Measurements from ENCODE around the gene TAF1D. TPM values are rescaled to one million over a fixed set of nuclear protein-coding genes. Genes with fewer than 3 reads are reported as not detected.
A peak's percentile ranks its signal among the peaks of the same experiment; 100 is the strongest.

Gene TAF1D
- total RNA-seq, 1 experiment from 2014 or later, result 158 TPM

- Histone ChIP-seq H3K9me2 (ENCODE audit: insufficient read depth) (no peaks in the 10 kb centered on the region), H3K4me1 (replicated peaks; ENCODE audit: insufficient read depth) (peaks cover 30% of the 10 kb centered on the region), H3K27ac (peak within 1 kb of the TSS; percentile 82), H3K4me2 (peak within 1 kb of the TSS; percentile 88), H4K20me1 (ENCODE audit: insufficient read depth) (peaks cover 45% of the 10 kb centered on the region), H3F3A (ENCODE audit: insufficient read depth, low read depth) (no peaks in the 10 kb centered on the region), H3K9me3 (ENCODE audit: insufficient read depth, low read depth) (no peaks in the 10 kb centered on the region), H3K36me3 (ENCODE audit: low read depth) (peaks cover 23% of the 10 kb centered on the region), H3K27me3 (ENCODE audit: insufficient read depth, low read depth) (no peaks in the 10 kb centered on the region), H2AFZ (peak within 1 kb of the TSS; percentile 89), H3K4me3 (peak within 1 kb of the TSS; percentile 91), H3K79me2 (ENCODE audit: low read depth) (peaks cover 57% of the 10 kb centered on the region)
- TSS peak; percentile 53 for BruUV-seq (replicated peaks)
- DNase-seq, result peak; percentile 85 to 90
- ChIA-PET POLR2A (ENCODE audit: unreplicated experiment) (interaction anchor here (0.5 to 1.0 kb wide), 5 partner anchors 42 to 1306 kb away, joined by 3 to 13 read pairs (median 12); partner anchors contain the start of genes C11orf54, ENDOD1 and TAF1D), CTCF (interaction anchor here (0.6 to 1.3 kb wide), 4 partner anchors 27 to 67 kb away, joined by 3 to 9 read pairs (median 3); partner anchors contain the start of genes C11orf54 and TAF1D)
- intact Hi-C loops (cut with micrococcal nuclease; ENCODE audit: unreplicated experiment), result loop anchor here (1.0 kb wide), 1 partner anchor 44 kb away; no protein-coding TSS in a partner anchor
- TF ChIP-seq CTCF (conservative IDR thresholded peaks at IDR 0.05), result peak; percentile 53; the same call in 1 of the 2 replicates
- TF ChIP-seq EZH2 (IDR thresholded peaks at IDR 0.05; ENCODE audit: low read depth), result no peak
These were observed 43.0 kb upstream of the TAF1D start, which contains the start of gene MED17 for GRCh38 chr11:93784145-93784934. Gene MED17 (plus strand): TSS chr11:93784282. CDS start chr11:93784514, 232 bp downstream.

- peaks cover 52% of the 10 kb centered on the region for H3K79me2 ChIP-seq (ENCODE audit: low read depth)
- CTCF ChIA-PET, result interaction anchor here (0.6 to 1.3 kb wide), 4 partner anchors 27 to 66 kb away, joined by 3 to 9 read pairs (median 3); partner anchors contain the start of genes C11orf54 and TAF1D
- intact Hi-C loops (cut with micrococcal nuclease; ENCODE audit: unreplicated experiment), result loop anchor here (1.0 kb wide), 1 partner anchor 43 kb away; no protein-coding TSS in a partner anchor
These were observed 42.5 kb upstream of the TAF1D start for GRCh38 chr11:93783765-93784144.

More at GRCh38 chr11:93783765-93784144, 42.5 kb upstream of the TAF1D start:
- Histone ChIP-seq H3K4me1 (replicated peaks; ENCODE audit: insufficient read depth) (peaks cover 30% of the 10 kb centered on the region), H2AFZ (peak overlapping the region; percentile 89), H3K9me2 (ENCODE audit: insufficient read depth) (no peaks in the 10 kb centered on the region), H3K4me2 (peak overlapping the region; percentile 88), H3F3A (ENCODE audit: insufficient read depth, low read depth) (no peaks in the 10 kb centered on the region), H3K4me3 (peak overlapping the region; percentile 91), H4K20me1 (ENCODE audit: insufficient read depth) (peaks cover 39% of the 10 kb centered on the region), H3K27me3 (ENCODE audit: insufficient read depth, low read depth) (no peaks in the 10 kb centered on the region), H3K9me3 (ENCODE audit: insufficient read depth, low read depth) (no peaks in the 10 kb centered on the region), H3K36me3 (ENCODE audit: low read depth) (peaks cover 20% of the 10 kb centered on the region), H3K27ac (no peak overlapping the region)
- POLR2A ChIA-PET (ENCODE audit: unreplicated experiment), result interaction anchor here (0.5 to 1.0 kb wide), 5 partner anchors 42 to 1306 kb away, joined by 3 to 13 read pairs (median 12); partner anchors contain the start of genes C11orf54, ENDOD1 and TAF1D
- TSS peak; percentile 74 for BruUV-seq (replicated peaks)
- DNase-seq, result no peak
- TF ChIP-seq CTCF (conservative IDR thresholded peaks at IDR 0.05) (peak; percentile 42; the same call in 1 of the 2 replicates), EZH2 (IDR thresholded peaks at IDR 0.05; ENCODE audit: low read depth) (no peak)

Measured in PC-9 (cell line).